ENCODE data around the gene APOBEC3A. TPM values are rescaled to one million over a fixed set of nuclear protein-coding genes. Genes with fewer than 3 reads are reported as not detected.
"Not testable (repeated sequence)": the region's sequence is repeated elsewhere in the genome, so short reads cannot be mapped to it uniquely, and the experiment has no call there.

APOBEC3A gene
- total RNA-seq, 1 donor from 2014 or later = not detected

GRCh38 chr22:38977289-38977688, 19.9 kb downstream of the APOBEC3A start:
- intact Hi-C loops (cut with micrococcal nuclease) = not testable (repeated sequence)

GRCh38 chr22:38980587-38980986, 23.2 kb downstream of the APOBEC3A start:
- intact Hi-C loops (cut with micrococcal nuclease) = not testable (repeated sequence)

- intact Hi-C loops (cut with micrococcal nuclease) = no loop called here
These were observed 23.9 kb downstream of the APOBEC3A start for GRCh38 chr22:38981005-38981991.

- intact Hi-C loops (cut with micrococcal nuclease) = no loop called here
These were observed 24.9 kb downstream of the APOBEC3A start, which contains the start of gene APOBEC3B for GRCh38 chr22:38981992-38982927. APOBEC3B (plus strand) TSS chr22:38982347; CDS start chr22:38982454, 107 bp downstream.

GRCh38 chr22:38984224-38984623, 26.8 kb downstream of the APOBEC3A start:
- intact Hi-C loops (cut with micrococcal nuclease) = loop anchor here (2.0 kb wide), 2 partner anchors 37 to 107 kb away; partner anchors contain the start of gene APOBEC3D

- intact Hi-C loops (cut with micrococcal nuclease) = loop anchor here (1.0 to 5.0 kb wide), 8 partner anchors 18 to 233 kb away; partner anchors contain the start of genes APOBEC3D and CBX6
These were observed 27.7 kb downstream of the APOBEC3A start for GRCh38 chr22:38984784-38985757.

GRCh38 chr22:38986629-38987028, 29.2 kb downstream of the APOBEC3A start:
- intact Hi-C loops (cut with micrococcal nuclease) = loop anchor here (5.0 kb wide), 1 partner anchor 234 kb away; no protein-coding TSS in a partner anchor

- intact Hi-C loops (cut with micrococcal nuclease) = loop anchor here (5.0 kb wide), 1 partner anchor 235 kb away; no protein-coding TSS in a partner anchor
These were observed 29.9 kb downstream of the APOBEC3A start for GRCh38 chr22:38987171-38987895.

GRCh38 chr22:38989466-38989865, 32.1 kb downstream of the APOBEC3A start:
- intact Hi-C loops (cut with micrococcal nuclease) = loop anchor here (5.0 kb wide), 1 partner anchor 237 kb away; no protein-coding TSS in a partner anchor

- intact Hi-C loops (cut with micrococcal nuclease) = not testable (repeated sequence)
These were observed 35.5 kb downstream of the APOBEC3A start for GRCh38 chr22:38992871-38993371.

- intact Hi-C loops (cut with micrococcal nuclease) = no loop called here
These were observed 38.7 kb downstream of the APOBEC3A start for GRCh38 chr22:38996105-38996504.

- intact Hi-C loops (cut with micrococcal nuclease) = no loop called here
These were observed 40.1 kb downstream of the APOBEC3A start for GRCh38 chr22:38997518-38997917.

- intact Hi-C loops (cut with micrococcal nuclease) = loop anchor here (1.0 kb wide), 7 partner anchors 18 to 209 kb away; partner anchors contain the start of gene DNAL4
These were observed 45.8 kb downstream of the APOBEC3A start for GRCh38 chr22:39003165-39003638.

GRCh38 chr22:39007177-39007576, 49.8 kb downstream of the APOBEC3A start:
- intact Hi-C loops (cut with micrococcal nuclease) = loop anchor here (1.0 kb wide), 3 partner anchors 111 to 299 kb away; no protein-coding TSS in a partner anchor

GRCh38 chr22:39008271-39008850, 51.0 kb downstream of the APOBEC3A start:
- intact Hi-C loops (cut with micrococcal nuclease) = not testable (repeated sequence)

GRCh38 chr22:39010946-39011345, 53.5 kb downstream of the APOBEC3A start:
- intact Hi-C loops (cut with micrococcal nuclease) = no loop called here

Measured in T-helper 1 cell treated with Interleukin-12 subunit alpha and Interleukin-12 subunit beta and Interleukin-4 antibody, amounts not matched to agents 30 ng/mL and 1 ng/mL, for 36 hours (primary cell).